Measurements from ENCODE around the gene ETV1. TPM values are rescaled to one million over a fixed set of nuclear protein-coding genes. Genes with fewer than 3 reads are reported as not detected.

Gene ETV1
- total RNA-seq, 6 donors from 2014 or later, result 33.2 to 74.6 (median 50.2) TPM

DNA sequence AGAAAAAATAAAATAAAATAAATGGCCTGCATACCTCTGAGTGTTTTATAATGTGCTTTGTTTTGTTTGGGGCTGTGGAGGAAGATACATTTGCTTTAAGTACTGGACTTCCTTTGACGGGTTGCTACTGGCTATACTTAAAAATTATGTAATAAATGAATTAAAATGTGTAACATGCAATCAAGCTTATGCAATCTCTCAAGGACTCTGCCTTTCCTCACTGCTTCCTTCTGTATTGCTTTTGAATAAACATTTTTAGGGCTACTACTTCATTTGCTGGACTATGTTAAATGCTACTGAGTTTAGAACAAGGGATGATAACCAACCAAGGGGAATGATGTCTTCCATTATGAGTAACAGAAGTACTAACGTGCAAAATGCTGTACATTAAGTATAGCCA is 91.6 kb downstream of the ETV1 start:
- no peak for DNase-seq
- Histone ChIP-seq H3K4me1 (peaks cover 0 to 9% (median 1%) of the 10 kb centered on the region in 4 donors), H3K27me3 (no peaks in the 10 kb centered on the region), H3K36me3 (no peaks in the 10 kb centered on the region), H3K27ac (no peak overlapping the region), H3K9me3 (no peaks in the 10 kb centered on the region), H3K4me3 (no peak overlapping the region)
- ATAC-seq (ENCODE audit: low FRiP score in 2 of 2), result no peak
- TF ChIP-seq POLR2A (IDR thresholded peaks at IDR 0.05) (no peak), POLR2AphosphoS5 (IDR thresholded peaks at IDR 0.05) (no peak), CTCF (IDR thresholded peaks at IDR 0.05) (no peak), EP300 (IDR thresholded peaks at IDR 0.05) (no peak)
- WGBS, 2 donors, result 28 to 40% methylated on average over 2 of the region's 2 CpGs

DNA sequence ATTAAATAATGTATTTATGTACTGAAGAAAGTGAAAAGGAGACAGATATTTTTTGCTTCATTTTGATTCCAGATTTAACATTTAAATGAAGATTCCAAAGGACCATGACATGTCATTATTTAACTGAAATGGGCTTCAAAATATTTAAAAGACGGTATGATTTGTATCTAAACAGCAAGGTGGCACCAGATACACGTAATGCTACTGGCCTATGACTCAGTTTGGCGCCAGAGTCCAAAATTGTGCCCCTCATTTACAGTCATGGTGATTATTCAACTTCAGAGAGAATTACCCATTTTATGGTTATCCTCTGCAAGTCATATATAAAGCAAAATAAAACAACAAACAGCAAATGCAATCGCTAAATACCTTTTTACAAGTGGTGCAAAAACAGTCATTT is 94.5 kb downstream of the ETV1 start:
- DNase-seq (no peak), ATAC-seq (ENCODE audit: low FRiP score in 2 of 2) (no peak)
- Histone ChIP-seq H3K4me1 (peaks cover 0 to 9% (median 1%) of the 10 kb centered on the region in 4 donors), H3K9me3 (no peaks in the 10 kb centered on the region), H3K27ac (no peak overlapping the region), H3K27me3 (no peaks in the 10 kb centered on the region), H3K4me3 (no peak overlapping the region), H3K36me3 (no peaks in the 10 kb centered on the region)
- TF ChIP-seq CTCF (IDR thresholded peaks at IDR 0.05) (no peak), POLR2A (IDR thresholded peaks at IDR 0.05) (no peak), POLR2AphosphoS5 (IDR thresholded peaks at IDR 0.05) (no peak), EP300 (IDR thresholded peaks at IDR 0.05) (no peak)
- WGBS, 2 donors, result 93% methylated on average over 4 of the region's 4 CpGs

- TF ChIP-seq EP300 (IDR thresholded peaks at IDR 0.05) (no peak), POLR2AphosphoS5 (IDR thresholded peaks at IDR 0.05) (no peak), POLR2A (IDR thresholded peaks at IDR 0.05) (no peak), CTCF (IDR thresholded peaks at IDR 0.05) (no peak)
- Histone ChIP-seq H3K27me3 (no peaks in the 10 kb centered on the region), H3K36me3 (no peaks in the 10 kb centered on the region), H3K9me3 (no peaks in the 10 kb centered on the region), H3K4me3 (no peak overlapping the region), H3K27ac (no peak overlapping the region), H3K4me1 (peaks cover 0 to 9% (median 1%) of the 10 kb centered on the region in 4 donors)
- DNase-seq (no peak), ATAC-seq (ENCODE audit: low FRiP score in 2 of 2) (no peak)
- 62 to 85% methylated on average over 2 of the region's 2 CpGs for WGBS, 2 donors
Observed at GRCh38 chr7:13894377-13894776, 95.1 kb downstream of the ETV1 start.

DNA sequence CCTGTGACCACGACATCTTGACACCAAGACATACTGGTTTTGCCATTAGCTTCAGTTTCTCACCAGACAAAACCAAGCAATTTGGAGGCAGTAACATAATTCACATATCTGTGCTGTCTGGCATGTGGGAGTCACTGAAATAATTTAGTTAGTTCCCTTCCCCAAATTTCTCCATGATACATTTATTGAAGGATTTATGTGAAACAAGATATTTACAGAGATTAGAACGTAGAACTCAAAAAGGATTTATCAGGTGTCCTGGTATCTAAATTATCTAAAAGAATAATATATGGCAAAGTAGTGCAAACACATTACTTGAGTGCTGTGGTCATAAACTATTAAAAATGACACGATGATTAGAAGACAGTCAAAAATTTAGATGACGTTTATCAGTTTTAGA is 98.7 kb downstream of the ETV1 start:
- H3K9me3 ChIP-seq, result no peaks in the 10 kb centered on the region
- no peak overlapping the region for H3K4me3 ChIP-seq
- H3K36me3 ChIP-seq, result no peaks in the 10 kb centered on the region
- no peak overlapping the region for H3K27ac ChIP-seq
- no peak for ATAC-seq (ENCODE audit: low FRiP score in 2 of 2)
- no peak for DNase-seq
- TF ChIP-seq POLR2AphosphoS5 (IDR thresholded peaks at IDR 0.05) (no peak), POLR2A (IDR thresholded peaks at IDR 0.05) (no peak)
- H3K27me3 ChIP-seq, result no peaks in the 10 kb centered on the region
- 88 to 93% methylated on average over 4 of the region's 4 CpGs for WGBS, 2 donors
- H3K4me1 ChIP-seq, result no peaks in the 10 kb centered on the region

- DNase-seq (no peak), ATAC-seq (ENCODE audit: low FRiP score in 2 of 2) (no peak)
- no peak overlapping the region for H3K27ac ChIP-seq
- TF ChIP-seq POLR2A (IDR thresholded peaks at IDR 0.05) (no peak), POLR2AphosphoS5 (IDR thresholded peaks at IDR 0.05) (no peak), EP300 (IDR thresholded peaks at IDR 0.05) (no peak), CTCF (IDR thresholded peaks at IDR 0.05) (no peak)
- no peaks in the 10 kb centered on the region for H3K9me3 ChIP-seq
- no peaks in the 10 kb centered on the region for H3K4me1 ChIP-seq
- no peak overlapping the region for H3K4me3 ChIP-seq
- no peaks in the 10 kb centered on the region for H3K36me3 ChIP-seq
- 78 to 87% methylated on average over 2 of the region's 2 CpGs for WGBS, 2 donors
- no peaks in the 10 kb centered on the region for H3K27me3 ChIP-seq
Observed at GRCh38 chr7:13886356-13886755, 103.1 kb downstream of the ETV1 start.

All from upper lobe of left lung (tissue), 6 donors.